Loucy (cell line): Measurements from ENCODE around the gene SLC35F6.

Source experiments
- CTCF ChIP-seq: fragments of 200-600 bp; sonication (generic); conservative IDR thresholded peaks from 2 replicates; pipeline ENCODE4 v1.5.1; 2014; ENCODE audit warnings: mild to moderate bottlenecking, antibody characterized with exemption, low read length
- EZH2phosphoT487 ChIP-seq: fragments of 200-600 bp; IDR thresholded peaks from 2 replicates; pipeline ENCODE4 v1.6.1; 2018; ENCODE audit warnings: antibody characterized with exemption, mild to moderate bottlenecking, moderate library complexity, borderline replicate concordance

- no peak for TF ChIP-seq CTCF
- no peak for TF ChIP-seq EZH2phosphoT487
Observed at GRCh38 chr2:26731714-26732113, 32.4 kb upstream of the SLC35F6 start.
